Measurements from ENCODE around the gene PPP1R12C.
A peak's percentile ranks its signal among the peaks of the same experiment; 100 is the strongest.

The PPP1R12C gene

GRCh38 chr19:55088543-55089341, 28.7 kb downstream of the PPP1R12C start:
- DNase-seq = no peak

- DNase-seq = no peak
These were observed 29.4 kb downstream of the PPP1R12C start for GRCh38 chr19:55088021-55088451.

GRCh38 chr19:55087542-55087901, 29.9 kb downstream of the PPP1R12C start:
- no peak for DNase-seq

- DNase-seq = peak; percentile 95
These were observed 30.5 kb downstream of the PPP1R12C start for GRCh38 chr19:55086730-55087541.

GRCh38 chr19:55085923-55086715, 31.3 kb downstream of the PPP1R12C start:
- no peak for DNase-seq

- DNase-seq = no peak
These were observed 33.0 kb downstream of the PPP1R12C start for GRCh38 chr19:55084416-55084815.

GRCh38 chr19:55083004-55083850, 34.2 kb downstream of the PPP1R12C start:
- DNase-seq = no peak

- DNase-seq = no peak
These were observed 35.2 kb downstream of the PPP1R12C start for GRCh38 chr19:55082020-55082851.

- DNase-seq = no peak
These were observed 35.7 kb downstream of the PPP1R12C start for GRCh38 chr19:55081770-55082019.

- DNase-seq = peak; percentile 34
These were observed 36.3 kb downstream of the PPP1R12C start for GRCh38 chr19:55080968-55081769.

GRCh38 chr19:55080121-55080967, 37.1 kb downstream of the PPP1R12C start:
- DNase-seq = peak; percentile 75

- DNase-seq = no peak
These were observed 37.9 kb downstream of the PPP1R12C start for GRCh38 chr19:55079400-55080038.

- no peak for DNase-seq
These were observed 38.4 kb downstream of the PPP1R12C start for GRCh38 chr19:55078996-55079395.

- no peak for DNase-seq
These were observed 40.3 kb downstream of the PPP1R12C start for GRCh38 chr19:55077106-55077505.

- DNase-seq = no peak
These were observed 41.1 kb downstream of the PPP1R12C start for GRCh38 chr19:55076321-55076720.

- DNase-seq = no peak
These were observed 42.0 kb downstream of the PPP1R12C start, which contains the start of gene EPS8L1 for GRCh38 chr19:55075371-55075998. Gene EPS8L1, plus strand, starts transcription at chr19:55075869. Its CDS starts 576 bp downstream, at chr19:55076445.

GRCh38 chr19:55071913-55072312, 45.5 kb downstream of the PPP1R12C start:
- DNase-seq = no peak

- peak; percentile 85 for DNase-seq
These were observed 46.3 kb downstream of the PPP1R12C start for GRCh38 chr19:55071129-55071502.
